ENCODE measurements around the gene CDH3. TPM values are rescaled to one million over a fixed set of nuclear protein-coding genes. Genes with fewer than 3 reads are reported as not detected.

The CDH3 gene
- total and polyA plus RNA-seq, 10 of the 15 experiments (the other 5 are each of a cell fraction or from before 2014, with no cell fraction given): 0.05 to 0.44 (median 0.12) TPM; not detected in 5

DNA sequence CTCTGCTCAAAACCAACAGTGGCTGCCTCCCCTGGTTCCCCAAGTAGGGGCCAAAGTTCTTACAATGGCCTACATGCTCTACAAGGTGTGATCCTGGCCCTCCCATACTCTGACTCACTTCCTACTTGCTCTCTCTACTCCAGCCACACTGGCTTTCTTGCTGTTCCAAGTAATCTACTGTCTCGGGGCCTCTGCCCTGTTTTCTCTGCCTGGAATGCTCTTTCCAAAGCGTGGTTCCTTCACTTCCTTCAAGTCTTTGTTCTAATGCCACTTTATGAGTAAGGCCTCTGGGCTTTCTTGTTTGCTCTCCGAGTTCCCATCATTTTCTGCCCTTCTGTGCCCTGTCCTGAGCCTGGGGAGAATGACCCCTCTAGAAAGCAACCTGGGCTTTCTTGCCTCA lies 4.1 kb upstream of the CDH3 start:
- CTCF ChIA-PET: interaction anchor here (1.0 kb wide), 1 partner anchor 59 kb away, joined by 5 read pairs; no protein-coding TSS in a partner anchor
- TF ChIP-seq CEBPB (IDR thresholded peaks at IDR 0.05; ENCODE audit: borderline replicate concordance in 1 of 2, low read depth in 2 of 2, low read length in 2 of 2): no peak
- no peak for TF ChIP-seq STAT1 (conservative IDR thresholded peaks at IDR 0.05)
- TF ChIP-seq SMAD5 (IDR thresholded peaks at IDR 0.05; ENCODE audit: low read depth): no peak
- H3K4me2 ChIP-seq (ENCODE audit: control insufficient read depth, insufficient read depth): no peak overlapping the region

DNA sequence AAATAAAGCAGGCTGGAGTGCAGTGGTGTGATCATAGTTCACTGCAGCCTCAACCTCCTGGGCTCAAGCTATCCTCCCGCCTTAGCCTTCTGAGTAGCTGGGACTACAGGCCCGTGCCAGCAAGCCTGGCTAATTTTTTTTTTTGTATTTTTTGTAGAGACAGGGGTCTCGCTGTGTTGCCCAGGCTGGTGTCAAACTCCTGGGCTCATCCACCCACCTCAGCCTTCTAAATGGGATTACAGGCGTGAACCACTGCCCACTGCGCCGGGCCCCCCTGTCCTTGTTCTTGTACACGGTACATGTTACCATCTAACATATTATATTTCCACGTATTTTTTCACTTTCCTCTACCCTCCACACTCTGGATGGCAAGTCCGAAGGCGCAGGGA lies 3.1 kb upstream of the CDH3 start:
- Histone ChIP-seq H3K36me3 (ENCODE audit: control insufficient read depth in 2 of 2, insufficient read depth in 2 of 2, low read length in 1 of 2) (no peaks in the 10 kb centered on the region), H4K20me1 (ENCODE audit: control insufficient read depth, insufficient read depth) (no peaks in the 10 kb centered on the region), H3K27ac (ENCODE audit: control insufficient read depth, insufficient read depth) (no peak overlapping the region), H3K9ac (ENCODE audit: control insufficient read depth, insufficient read depth, low read length) (no peak overlapping the region), H2AFZ (ENCODE audit: control insufficient read depth, low read depth, low read length) (no peak overlapping the region), H3K9me3 (replicated peaks; ENCODE audit: control insufficient read depth, insufficient read depth, low read length) (no peaks in the 10 kb centered on the region; the same call in 2 of the 3 replicates), H3K4me2 (ENCODE audit: control insufficient read depth, insufficient read depth) (no peak overlapping the region), H3K4me1 (ENCODE audit: control insufficient read depth, insufficient read depth, low read length) (no peaks in the 10 kb centered on the region), H3K79me2 (ENCODE audit: control insufficient read depth, insufficient read depth, low read length) (no peaks in the 10 kb centered on the region), H3K4me3 (no peak overlapping the region), H3K27me3 (replicated peaks in 1 of 2; ENCODE audit: control insufficient read depth in 2 of 2, insufficient read depth in 2 of 2, low read length in 1 of 2) (peaks cover 9 to 16% of the 10 kb centered on the region in 2 experiments)
- no peak for FAIRE-seq
- ChIA-PET POLR2A (no interaction called here), RAD21 (ENCODE audit: unreplicated experiment) (no interaction called here), CTCF (interaction anchor here (1.0 kb wide), 1 partner anchor 60 kb away, joined by 5 read pairs; no protein-coding TSS in a partner anchor), SMC1A (ENCODE audit: uncharacterized antibody, unreplicated experiment) (no interaction called here)
- WGBS (ENCODE audit: insufficient coverage, insufficient replicate concordance, low lambda C conversion rate, missing lambda C conversion rate): 50% methylated on average over 10 of the region's 10 CpGs
- TF ChIP-seq POLR2AphosphoS2 (IDR thresholded peaks at IDR 0.05; ENCODE audit: low read depth, low read length) (no peak), ASH2L (IDR thresholded peaks at IDR 0.05; ENCODE audit: borderline replicate concordance, low read depth) (no peak)
- TF ChIP-seq, protein P1, sequence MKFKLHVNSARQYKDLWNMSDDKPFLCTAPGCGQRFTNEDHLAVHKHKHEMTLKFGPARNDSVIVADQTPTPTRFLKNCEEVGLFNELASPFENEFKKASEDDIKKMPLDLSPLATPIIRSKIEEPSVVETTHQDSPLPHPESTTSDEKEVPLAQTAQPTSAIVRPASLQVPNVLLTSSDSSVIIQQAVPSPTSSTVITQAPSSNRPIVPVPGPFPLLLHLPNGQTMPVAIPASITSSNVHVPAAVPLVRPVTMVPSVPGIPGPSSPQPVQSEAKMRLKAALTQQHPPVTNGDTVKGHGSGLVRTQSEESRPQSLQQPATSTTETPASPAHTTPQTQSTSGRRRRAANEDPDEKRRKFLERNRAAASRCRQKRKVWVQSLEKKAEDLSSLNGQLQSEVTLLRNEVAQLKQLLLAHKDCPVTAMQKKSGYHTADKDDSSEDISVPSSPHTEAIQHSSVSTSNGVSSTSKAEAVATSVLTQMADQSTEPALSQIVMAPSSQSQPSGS (IDR thresholded peaks at IDR 0.05; ENCODE audit: low read length): no peak
- TF ChIP-seq, protein P2, sequence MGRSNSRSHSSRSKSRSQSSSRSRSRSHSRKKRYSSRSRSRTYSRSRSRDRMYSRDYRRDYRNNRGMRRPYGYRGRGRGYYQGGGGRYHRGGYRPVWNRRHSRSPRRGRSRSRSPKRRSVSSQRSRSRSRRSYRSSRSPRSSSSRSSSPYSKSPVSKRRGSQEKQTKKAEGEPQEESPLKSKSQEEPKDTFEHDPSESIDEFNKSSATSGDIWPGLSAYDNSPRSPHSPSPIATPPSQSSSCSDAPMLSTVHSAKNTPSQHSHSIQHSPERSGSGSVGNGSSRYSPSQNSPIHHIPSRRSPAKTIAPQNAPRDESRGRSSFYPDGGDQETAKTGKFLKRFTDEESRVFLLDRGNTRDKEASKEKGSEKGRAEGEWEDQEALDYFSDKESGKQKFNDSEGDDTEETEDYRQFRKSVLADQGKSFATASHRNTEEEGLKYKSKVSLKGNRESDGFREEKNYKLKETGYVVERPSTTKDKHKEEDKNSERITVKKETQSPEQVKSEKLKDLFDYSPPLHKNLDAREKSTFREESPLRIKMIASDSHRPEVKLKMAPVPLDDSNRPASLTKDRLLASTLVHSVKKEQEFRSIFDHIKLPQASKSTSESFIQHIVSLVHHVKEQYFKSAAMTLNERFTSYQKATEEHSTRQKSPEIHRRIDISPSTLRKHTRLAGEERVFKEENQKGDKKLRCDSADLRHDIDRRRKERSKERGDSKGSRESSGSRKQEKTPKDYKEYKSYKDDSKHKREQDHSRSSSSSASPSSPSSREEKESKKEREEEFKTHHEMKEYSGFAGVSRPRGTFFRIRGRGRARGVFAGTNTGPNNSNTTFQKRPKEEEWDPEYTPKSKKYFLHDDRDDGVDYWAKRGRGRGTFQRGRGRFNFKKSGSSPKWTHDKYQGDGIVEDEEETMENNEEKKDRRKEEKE (IDR thresholded peaks at IDR 0.05): no peak
- TF ChIP-seq, protein P3, sequence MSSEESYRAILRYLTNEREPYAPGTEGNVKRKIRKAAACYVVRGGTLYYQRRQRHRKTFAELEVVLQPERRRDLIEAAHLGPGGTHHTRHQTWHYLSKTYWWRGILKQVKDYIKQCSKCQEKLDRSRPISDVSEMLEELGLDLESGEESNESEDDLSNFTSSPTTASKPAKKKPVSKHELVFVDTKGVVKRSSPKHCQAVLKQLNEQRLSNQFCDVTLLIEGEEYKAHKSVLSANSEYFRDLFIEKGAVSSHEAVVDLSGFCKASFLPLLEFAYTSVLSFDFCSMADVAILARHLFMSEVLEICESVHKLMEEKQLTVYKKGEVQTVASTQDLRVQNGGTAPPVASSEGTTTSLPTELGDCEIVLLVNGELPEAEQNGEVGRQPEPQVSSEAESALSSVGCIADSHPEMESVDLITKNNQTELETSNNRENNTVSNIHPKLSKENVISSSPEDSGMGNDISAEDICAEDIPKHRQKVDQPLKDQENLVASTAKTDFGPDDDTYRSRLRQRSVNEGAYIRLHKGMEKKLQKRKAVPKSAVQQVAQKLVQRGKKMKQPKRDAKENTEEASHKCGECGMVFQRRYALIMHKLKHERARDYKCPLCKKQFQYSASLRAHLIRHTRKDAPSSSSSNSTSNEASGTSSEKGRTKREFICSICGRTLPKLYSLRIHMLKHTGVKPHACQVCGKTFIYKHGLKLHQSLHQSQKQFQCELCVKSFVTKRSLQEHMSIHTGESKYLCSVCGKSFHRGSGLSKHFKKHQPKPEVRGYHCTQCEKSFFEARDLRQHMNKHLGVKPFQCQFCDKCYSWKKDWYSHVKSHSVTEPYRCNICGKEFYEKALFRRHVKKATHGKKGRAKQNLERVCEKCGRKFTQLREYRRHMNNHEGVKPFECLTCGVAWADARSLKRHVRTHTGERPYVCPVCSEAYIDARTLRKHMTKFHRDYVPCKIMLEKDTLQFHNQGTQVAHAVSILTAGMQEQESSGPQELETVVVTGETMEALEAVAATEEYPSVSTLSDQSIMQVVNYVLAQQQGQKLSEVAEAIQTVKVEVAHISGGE (CRISPR knock-in tag; IDR thresholded peaks at IDR 0.05): no peak
- in situ Hi-C loops (cut with MboI): no loop called here
- intact Hi-C loops (cut with micrococcal nuclease; ENCODE audit: unreplicated experiment): no loop called here
- no peak for ATAC-seq
- no peak for DNase-seq (ENCODE audit: low read depth, low spot score)
- BruUV-seq (replicated peaks): no TSS peak

More for the DNA sequence above, 4.1 kb upstream of the CDH3 start:
- Histone ChIP-seq H3K27ac (ENCODE audit: control insufficient read depth, insufficient read depth) (no peak overlapping the region), H2AFZ (ENCODE audit: control insufficient read depth, low read depth, low read length) (no peak overlapping the region), H3K9ac (ENCODE audit: control insufficient read depth, insufficient read depth, low read length) (no peak overlapping the region), H3K4me1 (ENCODE audit: control insufficient read depth, insufficient read depth, low read length) (no peaks in the 10 kb centered on the region), H3K4me3 (no peak overlapping the region), H3K36me3 (ENCODE audit: control insufficient read depth in 2 of 2, insufficient read depth in 2 of 2, low read length in 1 of 2) (no peaks in the 10 kb centered on the region), H3K79me2 (ENCODE audit: control insufficient read depth, insufficient read depth, low read length) (no peaks in the 10 kb centered on the region), H4K20me1 (ENCODE audit: control insufficient read depth, insufficient read depth) (no peaks in the 10 kb centered on the region), H3K9me3 (replicated peaks; ENCODE audit: control insufficient read depth, insufficient read depth, low read length) (no peaks in the 10 kb centered on the region; the same call in 2 of the 3 replicates), H3K27me3 (replicated peaks in 1 of 2; ENCODE audit: control insufficient read depth in 2 of 2, insufficient read depth in 2 of 2, low read length in 1 of 2) (peaks cover 7 to 14% of the 10 kb centered on the region in 2 experiments)
- ChIA-PET SMC1A (ENCODE audit: uncharacterized antibody, unreplicated experiment) (no interaction called here), RAD21 (ENCODE audit: unreplicated experiment) (no interaction called here), POLR2A (no interaction called here)
- FAIRE-seq (no peak), DNase-seq (ENCODE audit: low read depth, low spot score) (no peak), ATAC-seq (no peak)
- 12% methylated on average over 3 of the region's 3 CpGs for WGBS (ENCODE audit: insufficient coverage, insufficient replicate concordance, low lambda C conversion rate, missing lambda C conversion rate)
- intact Hi-C loops (cut with micrococcal nuclease; ENCODE audit: unreplicated experiment) (no loop called here), in situ Hi-C loops (cut with MboI) (no loop called here)
- no TSS peak for BruUV-seq (replicated peaks)
